ENCODE measurements around the gene FANCC.

Gene FANCC

GRCh38 chr9:95065224-95065623, 252.3 kb downstream of the FANCC start:
- DNase-seq (ENCODE audit: low read depth) = no peak

- DNase-seq (ENCODE audit: low read depth) = no peak
Measured at GRCh38 chr9:95063300-95063699, 254.2 kb downstream of the FANCC start.

- no peak for DNase-seq (ENCODE audit: low read depth)
Measured at GRCh38 chr9:95062596-95063065, 254.9 kb downstream of the FANCC start.

- no peak for DNase-seq (ENCODE audit: low read depth)
Measured at GRCh38 chr9:95061916-95062595, 255.5 kb downstream of the FANCC start.

GRCh38 chr9:95060916-95061315, 256.6 kb downstream of the FANCC start:
- DNase-seq (ENCODE audit: low read depth) = no peak

GRCh38 chr9:95060234-95060633, 257.3 kb downstream of the FANCC start:
- DNase-seq (ENCODE audit: low read depth) = no peak

- DNase-seq (ENCODE audit: low read depth) = no peak
Measured at GRCh38 chr9:95058795-95059386, 258.6 kb downstream of the FANCC start.

- DNase-seq (ENCODE audit: low read depth) = no peak
Measured at GRCh38 chr9:95058121-95058785, 259.3 kb downstream of the FANCC start.

GRCh38 chr9:95057101-95057500, 260.4 kb downstream of the FANCC start:
- no peak for DNase-seq (ENCODE audit: low read depth)

GRCh38 chr9:95055851-95056551, 261.5 kb downstream of the FANCC start:
- DNase-seq (ENCODE audit: low read depth) = no peak

- no peak for DNase-seq (ENCODE audit: low read depth)
Measured at GRCh38 chr9:95055334-95055850, 262.1 kb downstream of the FANCC start.

- DNase-seq (ENCODE audit: low read depth) = no peak
Measured at GRCh38 chr9:95053611-95054570, 263.6 kb downstream of the FANCC start.

- no peak for DNase-seq (ENCODE audit: low read depth)
Measured at GRCh38 chr9:95049761-95050160, 267.7 kb downstream of the FANCC start.
